GM19023 (cell line): ENCODE measurements around the gene KLHDC4.
"Not testable (repeated sequence)": the region's sequence is repeated elsewhere in the genome, so short reads cannot be mapped to it uniquely, and the experiment has no call there.

Experiments used
- ATAC-seq: cut with Tn5 transposase; IDR thresholded peaks from one replicate; pipeline ENCODE4 v1.9.1; 2021; ENCODE audit warnings: mild to moderate bottlenecking, moderate library complexity; ENCODE audit not compliant: unreplicated experiment

The KLHDC4 gene

GRCh38 chr16:87744750-87745514 is 20.9 kb downstream of the KLHDC4 start:
- ATAC-seq, result no peak

DNA sequence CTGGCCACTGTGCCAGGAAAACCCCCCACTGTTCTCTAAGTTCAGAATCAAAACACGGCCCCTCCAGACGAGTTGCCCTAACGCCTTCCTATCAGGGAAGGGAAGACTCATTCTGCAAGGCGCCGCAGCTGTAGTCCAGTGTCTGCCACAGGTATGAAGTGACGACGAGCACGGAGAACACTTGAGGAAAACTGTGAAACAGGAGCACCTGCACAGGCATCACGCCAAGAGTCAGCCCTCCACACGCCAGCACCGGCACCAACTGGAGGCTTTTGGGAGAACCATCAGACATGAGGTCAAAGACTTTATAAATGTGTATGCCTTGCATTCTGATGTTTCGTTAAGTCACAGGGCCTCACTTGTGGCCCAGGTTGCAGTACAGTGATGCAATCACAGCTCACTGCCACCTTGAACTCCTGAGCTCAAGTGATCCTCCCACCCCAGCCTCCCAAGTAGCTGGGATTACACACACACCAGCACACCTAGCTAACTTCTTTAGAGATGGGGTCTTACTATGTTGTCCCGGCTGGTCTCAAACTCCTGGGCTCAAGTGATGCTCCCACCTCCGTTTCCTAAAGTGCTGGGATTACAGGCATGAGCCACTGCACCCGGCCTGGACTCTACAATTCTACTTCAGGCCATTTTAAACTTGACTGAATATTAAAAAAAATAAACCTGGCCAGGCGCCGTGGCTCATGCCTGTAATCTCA is 22.9 kb downstream of the KLHDC4 start:
- ATAC-seq, result no peak

DNA sequence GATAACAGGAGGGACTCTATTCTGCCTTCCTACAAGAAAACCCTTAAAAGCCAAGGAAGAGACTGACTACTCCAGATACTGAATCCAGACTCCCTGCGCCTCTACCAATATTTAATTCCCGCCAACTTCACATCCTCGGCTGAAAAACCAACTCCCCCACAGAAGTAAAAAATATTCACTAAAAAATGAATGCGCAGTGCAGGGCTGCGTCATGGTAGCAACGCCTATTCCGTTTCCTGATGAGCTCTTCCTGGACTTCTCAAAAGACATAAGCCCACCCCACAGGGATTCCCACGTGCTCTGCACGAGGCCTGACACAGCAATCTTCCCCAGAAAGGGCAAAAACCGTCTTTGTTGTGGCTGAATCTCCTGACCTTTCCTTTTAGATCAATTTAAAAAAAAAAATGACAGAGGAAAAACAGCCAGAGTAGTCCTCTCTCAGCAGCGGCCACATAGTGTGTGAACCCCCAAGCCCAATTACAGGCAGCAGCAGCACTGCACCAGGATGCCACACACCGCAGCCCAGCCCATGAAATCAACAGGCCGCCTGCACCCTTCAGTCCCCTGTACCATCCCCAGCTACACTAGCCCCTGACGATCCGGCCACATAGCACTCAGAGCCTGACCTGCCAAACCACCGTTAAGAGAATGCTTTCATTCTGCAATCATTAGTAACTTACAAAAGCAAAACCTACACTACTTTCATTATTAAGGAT is 23.9 kb downstream of the KLHDC4 start:
- ATAC-seq, result no peak

DNA sequence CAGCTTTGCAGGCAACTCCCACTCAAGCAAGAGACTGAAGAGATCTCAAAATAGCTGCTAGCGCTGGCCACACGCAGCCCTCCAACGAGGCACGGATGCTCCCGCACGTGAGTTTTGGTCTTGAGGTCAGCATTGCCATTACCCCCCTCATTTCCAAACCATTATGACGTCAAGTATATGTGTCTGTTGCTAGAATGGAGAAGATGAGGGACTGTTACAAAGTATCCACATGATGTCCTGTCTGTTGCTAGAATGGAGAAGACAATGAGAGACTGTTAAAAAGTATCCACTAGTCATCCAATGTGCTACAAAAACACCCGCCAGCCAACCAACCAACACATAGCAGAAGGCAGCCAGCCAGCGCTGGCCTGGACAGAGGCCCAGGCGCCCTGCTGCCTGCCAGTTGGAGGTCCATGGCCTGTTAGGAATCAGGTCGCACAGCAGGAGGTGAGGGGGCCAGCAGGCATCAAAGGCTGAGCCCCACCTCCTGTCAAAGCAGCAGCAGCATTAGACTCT is 24.8 kb downstream of the KLHDC4 start:
- no peak for ATAC-seq

DNA sequence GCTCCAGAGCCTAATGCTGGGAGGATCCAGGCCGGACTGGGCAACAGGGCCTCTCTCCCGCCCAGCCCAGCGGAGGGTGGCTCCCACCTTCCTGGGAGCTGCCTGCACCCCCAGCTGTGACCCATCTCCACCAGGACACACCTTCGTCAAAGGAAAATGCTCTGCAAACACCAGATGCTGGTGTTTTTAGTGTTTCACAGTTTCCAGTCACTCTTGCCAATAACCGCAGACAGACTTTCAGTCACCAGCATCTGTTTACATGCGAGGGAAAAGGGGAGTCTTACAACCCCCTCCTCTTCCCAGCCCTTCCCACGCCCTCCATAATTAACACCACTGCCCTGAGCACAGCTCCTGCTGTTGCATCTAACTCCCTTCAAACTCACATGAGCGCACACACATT is 25.3 kb downstream of the KLHDC4 start:
- ATAC-seq, result no peak

DNA sequence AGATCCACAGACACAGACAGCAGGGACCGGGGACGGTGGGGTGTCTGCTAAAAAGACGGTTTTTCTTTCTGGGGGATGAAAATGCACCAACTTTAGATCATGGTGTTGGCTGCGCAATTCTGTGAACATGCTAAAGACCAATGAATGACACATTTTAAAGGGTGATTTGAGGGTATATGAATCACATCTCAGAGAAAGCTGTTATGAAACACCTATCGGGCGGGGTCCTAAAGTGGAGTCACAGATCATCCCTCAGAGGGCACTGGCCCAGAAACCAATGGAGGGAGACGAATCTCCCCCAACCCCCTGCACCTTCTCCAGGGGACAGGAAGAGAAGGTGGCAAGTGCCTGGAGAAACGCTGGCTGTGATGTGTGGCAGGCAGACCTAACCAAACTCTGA is 26.0 kb downstream of the KLHDC4 start:
- ATAC-seq, result no peak

DNA sequence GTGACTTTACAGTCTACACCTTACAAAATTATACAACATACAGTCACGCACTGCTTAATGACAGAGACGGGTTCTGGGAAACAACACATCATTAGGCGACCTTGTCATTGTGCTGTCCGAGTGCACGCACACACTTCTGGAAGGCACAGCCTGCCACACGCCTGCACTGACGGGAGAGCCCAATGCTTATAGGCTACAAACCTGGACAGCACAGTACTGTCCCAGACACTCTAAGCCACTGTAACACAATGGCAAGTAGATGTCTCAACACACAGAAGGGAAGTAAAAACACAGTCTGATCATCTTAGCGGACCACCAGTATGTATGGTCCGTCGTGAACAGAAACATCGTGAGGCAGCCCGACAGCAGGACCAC is 29.8 kb downstream of the KLHDC4 start:
- no peak for ATAC-seq

DNA sequence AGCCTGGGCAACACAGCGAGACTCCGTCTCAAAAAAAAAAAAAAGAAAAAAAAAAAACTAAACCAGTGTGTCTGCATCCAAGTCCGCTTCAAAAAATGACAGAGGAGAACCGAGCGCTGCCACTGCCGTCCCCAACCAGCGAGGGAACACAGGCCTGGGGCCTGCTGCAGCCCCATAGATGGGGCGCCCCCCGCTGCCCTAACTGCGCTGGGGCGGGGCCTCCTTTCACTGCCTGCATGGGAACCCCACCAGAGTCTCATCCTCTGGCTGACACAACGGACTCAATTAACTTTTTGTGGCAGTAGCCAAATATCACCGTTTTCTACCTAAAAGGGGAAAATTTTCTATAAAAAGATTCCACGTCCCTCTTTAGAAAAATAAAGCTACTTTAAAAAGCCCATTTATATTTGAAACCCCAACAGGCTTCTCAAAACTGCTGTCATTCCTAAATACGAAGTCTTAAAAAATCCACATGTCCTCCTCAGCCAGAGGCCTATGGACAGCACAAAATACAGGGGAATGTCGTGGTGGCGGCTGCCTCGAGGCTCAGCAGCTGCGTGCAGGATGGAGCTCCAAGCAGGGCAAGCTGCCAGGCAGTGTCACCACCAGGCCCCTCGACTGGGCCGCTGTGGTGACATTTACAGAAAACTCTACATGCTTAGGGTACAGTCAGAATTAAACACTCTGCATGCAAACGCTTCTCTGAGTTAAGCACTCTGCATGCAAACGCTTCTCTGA is 30.3 kb downstream of the KLHDC4 start:
- ATAC-seq, result no peak

- no peak for ATAC-seq
Measured at GRCh38 chr16:87734644-87735043, 31.1 kb downstream of the KLHDC4 start.

GRCh38 chr16:87733190-87733589 is 32.6 kb downstream of the KLHDC4 start:
- ATAC-seq, result no peak

GRCh38 chr16:87731607-87732006 is 34.2 kb downstream of the KLHDC4 start:
- ATAC-seq, result no peak

- no peak for ATAC-seq
Measured at GRCh38 chr16:87729266-87729954, 36.4 kb downstream of the KLHDC4 start.

DNA sequence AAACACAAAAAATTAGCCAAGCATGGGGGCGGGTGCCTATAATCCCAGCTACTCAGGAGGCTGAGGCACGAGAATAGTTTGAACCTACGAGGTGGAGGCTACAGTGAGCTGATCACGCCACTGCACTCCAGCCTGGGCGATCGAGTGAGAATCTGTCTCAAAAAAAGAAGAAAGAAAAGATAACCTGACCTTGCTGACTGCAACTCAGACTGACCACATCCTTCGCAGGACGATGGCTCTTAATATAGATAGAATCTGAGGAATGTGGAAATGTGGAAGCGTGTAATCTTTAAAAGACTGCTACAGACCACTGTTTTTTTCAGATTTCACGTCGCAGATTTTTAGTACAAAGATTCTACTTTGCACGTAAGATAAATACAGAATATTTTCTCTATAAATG is 37.8 kb downstream of the KLHDC4 start:
- ATAC-seq, result no peak

DNA sequence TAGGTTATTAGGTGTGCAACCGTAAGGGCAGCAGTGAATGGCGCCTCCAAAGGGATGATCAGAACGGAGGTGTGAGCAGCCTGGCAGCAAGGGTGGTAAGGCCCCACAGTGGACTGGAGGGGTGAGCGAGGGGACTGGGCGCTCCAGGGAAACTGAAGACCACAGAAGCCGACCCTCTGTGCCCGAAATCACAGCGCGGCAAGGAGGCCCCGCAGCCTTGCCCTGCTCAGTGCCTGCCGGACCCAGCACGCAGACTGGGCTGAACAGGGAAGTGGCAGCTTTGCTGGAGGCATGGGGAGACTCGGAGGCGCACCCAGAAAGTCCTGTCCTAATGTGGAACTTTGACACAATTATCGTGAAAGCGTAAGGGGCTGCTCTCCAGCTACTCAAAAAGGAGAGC is 38.4 kb downstream of the KLHDC4 start:
- no peak for ATAC-seq

DNA sequence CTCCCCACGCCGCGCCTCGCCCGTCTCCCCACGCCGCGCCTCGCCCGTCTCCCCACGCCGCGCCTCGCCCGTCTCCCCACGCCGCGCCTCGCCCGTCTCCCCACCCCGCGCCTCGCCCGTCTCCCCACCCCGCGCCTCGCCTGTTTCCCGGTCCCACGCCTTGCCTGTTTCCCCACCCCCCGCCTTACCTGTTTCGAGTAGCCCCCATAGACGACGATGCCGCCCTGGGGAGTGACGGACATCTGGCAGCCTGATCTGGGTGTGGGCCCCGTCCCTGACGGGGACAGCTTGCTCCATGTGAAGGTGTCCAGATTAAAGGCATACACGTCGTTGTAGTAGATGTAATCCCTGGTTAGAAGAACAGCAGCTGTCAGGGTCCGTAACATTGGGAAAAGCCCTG is 39.2 kb downstream of the KLHDC4 start:
- not testable (repeated sequence) for ATAC-seq

DNA sequence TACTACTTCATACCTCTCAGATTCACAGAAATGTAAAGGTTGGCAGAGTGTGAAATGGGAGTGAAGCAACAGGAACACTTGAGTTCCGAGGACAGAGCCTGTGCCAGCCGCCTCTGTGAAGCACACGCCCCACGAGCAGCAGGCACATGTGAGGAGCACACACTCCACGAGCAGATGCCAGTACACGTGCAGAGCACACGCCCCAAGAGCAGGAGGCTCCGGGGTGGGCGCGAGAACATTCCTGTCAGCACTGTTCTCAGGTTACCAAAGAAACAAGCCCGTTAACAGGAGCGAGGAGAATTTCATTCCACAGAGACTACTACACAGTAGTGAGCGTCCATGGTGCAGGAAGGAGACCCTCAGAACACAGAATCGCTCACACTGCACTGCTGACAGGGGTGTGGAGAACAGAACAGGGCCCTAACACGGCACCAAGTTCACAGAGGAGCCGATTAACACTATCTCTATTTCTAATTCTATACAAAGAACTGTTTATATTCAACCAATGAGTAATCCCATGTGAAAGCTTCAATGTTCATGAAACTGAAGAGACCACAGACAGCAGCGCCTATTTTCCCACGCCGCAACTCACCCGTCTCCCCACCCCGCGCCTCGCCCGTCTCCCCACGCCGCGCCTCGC is 40.1 kb downstream of the KLHDC4 start:
- ATAC-seq, result no peak

DNA sequence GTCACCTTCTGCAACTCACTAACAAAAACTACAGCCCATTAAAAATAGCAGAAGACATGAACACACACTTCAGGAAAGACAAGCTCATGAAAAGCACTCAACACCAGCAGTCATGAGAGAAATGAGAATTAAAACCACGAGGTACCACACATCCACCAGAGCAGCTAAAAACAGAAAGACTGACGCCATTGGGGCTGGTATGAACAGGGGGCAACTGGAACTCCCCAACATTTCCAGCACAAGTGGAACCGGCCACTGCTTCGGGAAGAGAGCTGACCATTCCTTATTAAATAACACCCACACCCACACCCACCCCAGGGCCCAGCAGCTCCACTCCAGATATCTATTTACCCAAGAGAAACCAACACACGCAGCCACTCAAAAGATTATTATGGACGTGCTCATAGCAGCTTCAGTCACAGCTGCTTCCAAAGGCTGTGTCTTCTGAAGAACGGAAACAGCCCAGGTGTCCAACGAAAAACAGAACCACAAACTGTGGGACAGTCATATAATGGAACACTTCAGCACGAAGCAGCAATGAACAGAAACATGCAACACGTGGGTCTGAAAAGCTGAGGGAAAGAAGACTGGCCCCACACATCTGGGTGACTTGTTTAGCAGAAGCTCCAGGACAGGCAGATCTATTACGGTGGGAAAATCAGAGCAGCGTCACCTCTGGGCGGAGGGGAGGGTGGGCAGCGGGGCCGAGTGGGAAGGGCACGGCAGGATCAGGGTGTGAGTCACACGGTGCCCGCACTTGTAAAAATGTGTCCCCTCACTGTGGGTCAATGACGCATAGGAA is 41.1 kb downstream of the KLHDC4 start:
- ATAC-seq, result no peak

- no peak for ATAC-seq
Measured at GRCh38 chr16:87723226-87723623, 42.6 kb downstream of the KLHDC4 start.

DNA sequence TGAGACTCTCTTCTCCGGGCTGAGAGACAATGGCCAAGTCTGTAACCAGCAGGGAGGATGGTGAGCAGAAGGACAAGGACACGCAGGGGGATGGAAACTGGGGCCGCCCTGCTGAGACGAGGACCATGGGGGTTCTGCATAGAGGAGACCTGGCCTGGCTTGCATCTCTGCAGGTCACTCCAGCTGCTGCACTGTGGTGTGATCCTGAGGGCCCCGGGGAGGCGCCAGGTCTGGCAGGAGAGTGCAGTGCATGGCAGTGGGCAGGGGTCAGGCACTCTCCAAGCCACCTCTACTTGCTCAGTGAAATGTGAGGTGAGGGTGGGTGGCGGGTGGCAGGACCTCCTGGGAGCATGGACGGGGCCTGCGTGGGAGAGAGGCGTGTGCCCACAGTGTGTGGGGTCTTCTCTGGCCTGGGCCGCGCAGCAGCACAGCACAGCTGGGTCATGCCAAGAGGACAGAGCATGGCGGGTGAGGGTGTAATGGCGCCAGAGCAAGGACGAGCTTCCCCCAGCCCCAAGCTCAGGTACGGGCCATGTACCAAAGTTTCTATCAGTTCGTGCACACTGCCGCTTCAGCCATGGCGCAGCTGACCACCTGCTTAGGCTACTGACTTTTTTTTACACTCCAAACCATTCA is 43.1 kb downstream of the KLHDC4 start:
- no peak for ATAC-seq
